Measurements from ENCODE around the gene SMOC2.

SMOC2 gene

GRCh38 chr6:168581236-168581635 is 140.3 kb downstream of the SMOC2 start:
- no peak for TF ChIP-seq CTCF (IDR thresholded peaks at IDR 0.05; ENCODE audit: poor library complexity, severe bottlenecking)
- DNase-seq (ENCODE audit: low spot score) (no peak), ATAC-seq (ENCODE audit: low read depth) (no peak)
- H3K27me3 ChIP-seq (ENCODE audit: insufficient read depth, poor library complexity, severe bottlenecking) = peaks cover 3% of the 10 kb centered on the region
- H3K9me3 ChIP-seq (ENCODE audit: severe bottlenecking) = no peaks in the 10 kb centered on the region
- no peaks in the 10 kb centered on the region for H3K4me1 ChIP-seq (ENCODE audit: insufficient read depth, poor library complexity, severe bottlenecking)
- H3K4me3 ChIP-seq (ENCODE audit: severe bottlenecking) = no peak overlapping the region
- H3K27ac ChIP-seq (ENCODE audit: poor library complexity, severe bottlenecking) = no peak overlapping the region
- H3K36me3 ChIP-seq (ENCODE audit: low read depth) = no peaks in the 10 kb centered on the region

GRCh38 chr6:168581706-168582105 is 140.7 kb downstream of the SMOC2 start:
- ATAC-seq (ENCODE audit: low read depth) (no peak), DNase-seq (ENCODE audit: low spot score) (no peak)
- Histone ChIP-seq H3K4me3 (ENCODE audit: severe bottlenecking) (no peak overlapping the region), H3K27ac (ENCODE audit: poor library complexity, severe bottlenecking) (no peak overlapping the region), H3K4me1 (ENCODE audit: insufficient read depth, poor library complexity, severe bottlenecking) (no peaks in the 10 kb centered on the region), H3K27me3 (ENCODE audit: insufficient read depth, poor library complexity, severe bottlenecking) (peaks cover 3% of the 10 kb centered on the region), H3K36me3 (ENCODE audit: low read depth) (no peaks in the 10 kb centered on the region), H3K9me3 (ENCODE audit: severe bottlenecking) (no peaks in the 10 kb centered on the region)
- TF ChIP-seq CTCF (IDR thresholded peaks at IDR 0.05; ENCODE audit: poor library complexity, severe bottlenecking) = no peak

GRCh38 chr6:168582571-168582981 is 141.6 kb downstream of the SMOC2 start:
- no peak for TF ChIP-seq CTCF (IDR thresholded peaks at IDR 0.05; ENCODE audit: poor library complexity, severe bottlenecking)

GRCh38 chr6:168583126-168583525 is 142.1 kb downstream of the SMOC2 start:
- no peak overlapping the region for H3K27ac ChIP-seq (ENCODE audit: poor library complexity, severe bottlenecking)
- no peak for DNase-seq (ENCODE audit: low spot score)
- no peaks in the 10 kb centered on the region for H3K4me1 ChIP-seq (ENCODE audit: insufficient read depth, poor library complexity, severe bottlenecking)
- peaks cover 3% of the 10 kb centered on the region for H3K27me3 ChIP-seq (ENCODE audit: insufficient read depth, poor library complexity, severe bottlenecking)
- ATAC-seq (ENCODE audit: low read depth) = no peak
- no peaks in the 10 kb centered on the region for H3K9me3 ChIP-seq (ENCODE audit: severe bottlenecking)
- no peak for TF ChIP-seq CTCF (IDR thresholded peaks at IDR 0.05; ENCODE audit: poor library complexity, severe bottlenecking)
- H3K36me3 ChIP-seq (ENCODE audit: low read depth) = no peaks in the 10 kb centered on the region
- no peak overlapping the region for H3K4me3 ChIP-seq (ENCODE audit: severe bottlenecking)

More at GRCh38 chr6:168582571-168582981, 141.6 kb downstream of the SMOC2 start:
- no peak for DNase-seq (ENCODE audit: low spot score)
- no peak overlapping the region for H3K4me3 ChIP-seq (ENCODE audit: severe bottlenecking)
- no peaks in the 10 kb centered on the region for H3K36me3 ChIP-seq (ENCODE audit: low read depth)
- no peak for ATAC-seq (ENCODE audit: low read depth)
- H3K9me3 ChIP-seq (ENCODE audit: severe bottlenecking) = no peaks in the 10 kb centered on the region
- H3K27me3 ChIP-seq (ENCODE audit: insufficient read depth, poor library complexity, severe bottlenecking) = peaks cover 3% of the 10 kb centered on the region
- H3K27ac ChIP-seq (ENCODE audit: poor library complexity, severe bottlenecking) = no peak overlapping the region
- H3K4me1 ChIP-seq (ENCODE audit: insufficient read depth, poor library complexity, severe bottlenecking) = no peaks in the 10 kb centered on the region

GRCh38 chr6:168583821-168584220 is 142.8 kb downstream of the SMOC2 start:
- H3K9me3 ChIP-seq (ENCODE audit: severe bottlenecking) = no peaks in the 10 kb centered on the region
- no peak for TF ChIP-seq CTCF (IDR thresholded peaks at IDR 0.05; ENCODE audit: poor library complexity, severe bottlenecking)
- H3K4me3 ChIP-seq (ENCODE audit: severe bottlenecking) = no peak overlapping the region
- H3K27me3 ChIP-seq (ENCODE audit: insufficient read depth, poor library complexity, severe bottlenecking) = peaks cover 3% of the 10 kb centered on the region
- DNase-seq (ENCODE audit: low spot score) (no peak), ATAC-seq (ENCODE audit: low read depth) (no peak)
- no peaks in the 10 kb centered on the region for H3K4me1 ChIP-seq (ENCODE audit: insufficient read depth, poor library complexity, severe bottlenecking)
- no peak overlapping the region for H3K27ac ChIP-seq (ENCODE audit: poor library complexity, severe bottlenecking)
- no peaks in the 10 kb centered on the region for H3K36me3 ChIP-seq (ENCODE audit: low read depth)
